ENCODE results near the gene ADAP2.

DNA sequence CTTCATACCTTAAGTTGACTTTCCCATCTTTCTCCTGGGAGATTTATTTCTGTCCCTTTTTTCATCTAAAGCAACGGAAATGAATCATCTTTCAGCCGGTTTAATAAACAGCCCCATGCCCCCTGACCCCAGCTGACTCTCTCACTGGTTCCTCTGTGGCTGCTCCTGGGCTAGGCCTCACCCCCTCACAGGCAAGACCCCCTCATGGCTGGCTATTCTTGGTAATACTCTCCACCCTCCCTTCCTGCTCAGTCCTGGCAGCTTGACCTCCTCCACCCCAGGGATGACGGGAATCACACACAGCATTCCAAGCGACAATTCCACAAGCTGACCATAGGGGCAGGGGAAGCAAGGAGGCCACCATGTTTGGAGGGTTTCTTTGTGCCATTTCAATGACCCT lies 1.5 kb upstream of the ADAP2 start:
- TF ChIP-seq CTCF (IDR thresholded peaks at IDR 0.05) (no peak), POLR2A (IDR thresholded peaks at IDR 0.05) (no peak)

Measured in transverse colon (tissue), 3 donors.